H9 (cell line): Measurements from ENCODE around the gene MAP2. TPM values are rescaled to one million over a fixed set of nuclear protein-coding genes. Genes with fewer than 3 reads are reported as not detected.

Source experiments
- DNase-seq: peaks from one replicate; pipeline ENCODE4 v3.0.0-alpha.2; 2017
- H2AFZ ChIP-seq: one replicate; pipeline ENCODE4 v1.6.1; 2013; ENCODE audit warnings: mild to moderate bottlenecking, low read length, control low read depth, moderate library complexity
- H2AK5ac ChIP-seq: 2 replicates; pipeline ENCODE4 v1.6.1; 2013; ENCODE audit warnings: low read length, control low read depth, mixed read lengths; ENCODE audit not compliant: insufficient read length
- H2BK120ac ChIP-seq: one replicate; pipeline ENCODE4 v1.6.1; 2013; ENCODE audit warnings: low read depth, mild to moderate bottlenecking, low read length, control low read depth, inconsistent platforms; ENCODE audit not compliant: poor library complexity, severe bottlenecking
- H2BK12ac ChIP-seq: 2 replicates; pipeline ENCODE4 v1.6.1; 2013; ENCODE audit warnings: low read length, control low read depth, mixed read lengths, low read depth; ENCODE audit not compliant: insufficient read length
- H2BK15ac ChIP-seq: 2 replicates; pipeline ENCODE4 v1.6.1; 2013; ENCODE audit warnings: low read depth, low read length, control low read depth
- H2BK20ac ChIP-seq: one replicate; pipeline ENCODE4 v1.6.1; 2013; ENCODE audit warnings: low read depth, mild to moderate bottlenecking, low read length, control low read depth, inconsistent platforms; ENCODE audit not compliant: poor library complexity, severe bottlenecking
- H2BK5ac ChIP-seq: 2 replicates; pipeline ENCODE4 v1.6.1; 2013; ENCODE audit warnings: low read length, control low read depth, mixed read lengths; ENCODE audit not compliant: insufficient read length
- H3K14ac ChIP-seq: 2 replicates; pipeline ENCODE4 v1.6.1; 2013; ENCODE audit warnings: low read length, control low read depth; ENCODE audit not compliant: insufficient read depth
- H3K18ac ChIP-seq: 2 replicates; pipeline ENCODE4 v1.6.1; 2013; ENCODE audit warnings: low read depth, mild to moderate bottlenecking, mixed read lengths, low read length, control low read depth; ENCODE audit not compliant: insufficient read length
- H3K23ac ChIP-seq: 2 replicates; pipeline ENCODE4 v1.6.1; 2013; ENCODE audit warnings: low read length, control low read depth, mixed read lengths, low read depth; ENCODE audit not compliant: insufficient read length
- H3K23me2 ChIP-seq: 2 replicates; pipeline ENCODE4 v1.6.1; 2013; ENCODE audit warnings: low read depth, mild to moderate bottlenecking, mixed read lengths, low read length, control low read depth; ENCODE audit not compliant: insufficient read length, poor library complexity, severe bottlenecking
- H3K27ac ChIP-seq: 2 replicates; pipeline ENCODE4 v1.5.1; 2013; ENCODE audit warnings: low read length, control low read depth, mixed read lengths, low read depth; ENCODE audit not compliant: insufficient read length
- H3K27me3 ChIP-seq: 2 replicates; pipeline ENCODE4 v1.6.1; 2013; ENCODE audit warnings: low read length, control low read depth, inconsistent platforms; ENCODE audit not compliant: insufficient read depth
- H3K4ac ChIP-seq: 2 replicates; pipeline ENCODE4 v1.6.1; 2013; ENCODE audit warnings: low read depth, mild to moderate bottlenecking, control low read depth, inconsistent platforms, low read length, moderate library complexity
- H3K4me1 ChIP-seq: 2 replicates; pipeline ENCODE4 v1.6.1; 2013; ENCODE audit warnings: low read length, control low read depth, inconsistent platforms; ENCODE audit not compliant: insufficient read depth
- H3K4me2 ChIP-seq: 2 replicates; pipeline ENCODE4 v1.6.1; 2013; ENCODE audit warnings: low read length, control low read depth, mixed read lengths; ENCODE audit not compliant: insufficient read length, insufficient read depth
- H3K56ac ChIP-seq: 2 replicates; pipeline ENCODE4 v1.6.1; 2013; ENCODE audit warnings: low read depth, mild to moderate bottlenecking, mixed read lengths, low read length, control low read depth; ENCODE audit not compliant: insufficient read length
- H3K79me1 ChIP-seq: 2 replicates; pipeline ENCODE4 v1.6.1; 2013; ENCODE audit warnings: low read depth, mild to moderate bottlenecking, moderate library complexity, low read length, control low read depth, inconsistent platforms; ENCODE audit not compliant: insufficient read depth, poor library complexity, severe bottlenecking
- H3K79me2 ChIP-seq: 2 replicates; pipeline ENCODE4 v1.6.1; 2013; ENCODE audit warnings: low read length, control low read depth, inconsistent platforms; ENCODE audit not compliant: insufficient read depth
- H3K9ac ChIP-seq: 2 replicates; pipeline ENCODE4 v1.6.1; 2013; ENCODE audit warnings: low read length, control low read depth, mixed read lengths; ENCODE audit not compliant: insufficient read length; ENCODE audit errors: extremely low read depth
- H3K9me3 ChIP-seq: one replicate; pipeline ENCODE4 v1.6.1; 2013; ENCODE audit warnings: low read depth, low read length, inconsistent platforms; ENCODE audit not compliant: control insufficient read depth
- H3T11ph ChIP-seq: one replicate; pipeline ENCODE4 v1.6.1; 2013; ENCODE audit warnings: mild to moderate bottlenecking, low read length, control low read depth, inconsistent platforms
- H4K20me1 ChIP-seq: one replicate; pipeline ENCODE4 v1.6.1; 2013; ENCODE audit not compliant: control insufficient read depth, insufficient read length, insufficient read depth
- H4K5ac ChIP-seq: 2 replicates; pipeline ENCODE4 v1.6.1; 2013; ENCODE audit warnings: low read depth, mild to moderate bottlenecking, mixed read lengths, low read length, control low read depth; ENCODE audit not compliant: insufficient read length
- H4K8ac ChIP-seq: replicated peaks from 2 replicates; pipeline ENCODE4 v1.6.1; 2013; ENCODE audit warnings: low read length, control low read depth, mixed read lengths, low read depth; ENCODE audit not compliant: insufficient read length
- H4K91ac ChIP-seq: 2 replicates; pipeline ENCODE4 v1.6.1; 2013; ENCODE audit warnings: low read depth, mild to moderate bottlenecking, moderate library complexity, mixed read lengths, low read length, control low read depth; ENCODE audit not compliant: insufficient read length
- H3K27ac Mint-ChIP-seq, 3 experiments: 2 replicates in 2 of 3; 3 replicates in 1 of 3; pipeline ENCODE4 v1.8.0; 2020 to 2021; ENCODE audit warnings: mixed read lengths in 3 of 3, mild to moderate bottlenecking in 1 of 3, moderate library complexity in 1 of 3
- H3K27me3 Mint-ChIP-seq: 2 replicates; pipeline ENCODE4 v1.8.0; 2021; ENCODE audit warnings: low read depth, mild to moderate bottlenecking, moderate library complexity, mixed read lengths
- H3K36me3 Mint-ChIP-seq, 3 experiments: 2 replicates in 2 of 3; 3 replicates in 1 of 3; pipeline ENCODE4 v1.8.0; 2020 to 2021; ENCODE audit warnings: low read depth in 3 of 3, mixed read lengths in 3 of 3; ENCODE audit not compliant: insufficient read depth in 1 of 3
- H3K4me1 Mint-ChIP-seq, 2 experiments: 2 replicates each; pipeline ENCODE4 v1.8.0; 2020; ENCODE audit warnings: mixed read lengths in 2 of 2
- H3K4me3 Mint-ChIP-seq, 2 experiments: 2 replicates in 1 of 2; 3 replicates in 1 of 2; pipeline ENCODE4 v1.8.0; 2020 to 2021; ENCODE audit warnings: mild to moderate bottlenecking in 2 of 2, mixed read lengths in 2 of 2, moderate library complexity in 1 of 2
- H3K9me3 Mint-ChIP-seq, 2 experiments: 2 replicates in 1 of 2; 3 replicates in 1 of 2; pipeline ENCODE4 v1.8.0; 2020; ENCODE audit warnings: mild to moderate bottlenecking in 2 of 2, mixed read lengths in 2 of 2, moderate library complexity in 1 of 2
- CTCF ChIP-seq: fragments of 200-600 bp; sonication (generic); conservative IDR thresholded peaks from 3 replicates; pipeline ENCODE4 v1.8.0; 2021; ENCODE audit warnings: antibody characterized with exemption, mild to moderate bottlenecking
- WGBS: extraction: QIAGEN DNeasy Blood & Tissue Kit; methylation state at CpG from one replicate; pipeline ENCODE4 v1.1.7; 2013; ENCODE audit warnings: missing lambda C conversion rate, low lambda C conversion rate, mixed read lengths; ENCODE audit not compliant: insufficient read length; ENCODE audit errors: extremely low coverage; 5-methylcytosine and 5-hydroxymethylcytosine counted together
- total RNA-seq: library from RNA; stranded (reverse); gene quantifications from 2 replicates; pipeline ENCODE4 v1.2.1, GENCODE V29; 2021

Gene MAP2
- total RNA-seq, 1 experiment from 2014 or later: 0.87 TPM

GRCh38 chr2:209451209-209451834, 27.5 kb downstream of the MAP2 start:
- no peak overlapping the region for H2BK120ac ChIP-seq
- H3K9ac ChIP-seq: no peak overlapping the region
- H2BK20ac ChIP-seq: no peak overlapping the region
- Mint-ChIP-seq H3K4me3 (peak overlapping the region in 1 of 2 experiments; percentile 56; a peak in 2 of 5 replicates), H3K36me3 (peaks cover 0 to 4% (median 3%) of the 10 kb centered on the region in 3 experiments; a peak in 4 of 7 replicates), H3K27me3 (peaks cover 2% of the 10 kb centered on the region; the same call in 1 of the 2 replicates), H3K9me3 (peaks cover 0 to 2% of the 10 kb centered on the region in 2 experiments; a peak in 2 of 5 replicates), H3K4me1 (peaks cover 18 to 33% of the 10 kb centered on the region in 2 experiments), H3K27ac (peak overlapping the region; percentile 50 to 97 (median 92); a peak in 6 of 7 replicates)
- H3K56ac ChIP-seq: no peak overlapping the region
- DNase-seq: peak; percentile 58
- H4K20me1 ChIP-seq: no peaks in the 10 kb centered on the region
- H2AFZ ChIP-seq: no peak overlapping the region
- TF ChIP-seq CTCF: no peak
- H2AK5ac ChIP-seq: no peak overlapping the region
- no peaks in the 10 kb centered on the region for H3K9me3 ChIP-seq
- no peak overlapping the region for H3K14ac ChIP-seq
- peaks cover 4% of the 10 kb centered on the region; the same call in 1 of the 2 replicates for H3K4me1 ChIP-seq
- no peaks in the 10 kb centered on the region for H3K79me2 ChIP-seq
- no peak overlapping the region for H3K27ac ChIP-seq
- no peaks in the 10 kb centered on the region for H3K27me3 ChIP-seq
- no peak overlapping the region for H4K8ac ChIP-seq
- H2BK15ac ChIP-seq: no peak overlapping the region
- no peak overlapping the region for H2BK12ac ChIP-seq
- H3K4ac ChIP-seq: no peak overlapping the region
- no peak overlapping the region for H4K91ac ChIP-seq
- no peak overlapping the region for H3T11ph ChIP-seq
- no peak overlapping the region for H3K18ac ChIP-seq
- no peak overlapping the region for H3K23ac ChIP-seq
- H2BK5ac ChIP-seq: no peak overlapping the region
- no CpG with 5 or more reads among the region's 3 CpGs for WGBS
- no peak overlapping the region for H4K5ac ChIP-seq
- peak overlapping the region; percentile 13 for H3K4me2 ChIP-seq
- no peaks in the 10 kb centered on the region for H3K23me2 ChIP-seq
- H3K79me1 ChIP-seq: no peaks in the 10 kb centered on the region
